SK-N-SH treated with all-trans-retinoic acid at 6 μM for 48 hours (cell line): Measurements from ENCODE around the gene CBL.
A peak's percentile ranks its signal among the peaks of the same experiment; 100 is the strongest.

Source experiments
- ATAC-seq: fragments of 200-7000 bp; cut with Tn5 transposase; 3 replicates; pipeline ENCODE4 v1.9.1; 2020; ENCODE audit warnings: mild to moderate bottlenecking, moderate library complexity
- ARNTL ChIP-seq: fragments of 450-650 bp; formaldehyde crosslinking; IDR thresholded peaks from 2 replicates; pipeline ENCODE4 v1.5.0; 2020; ENCODE audit warnings: low read depth, mild to moderate bottlenecking, moderate library complexity, borderline replicate concordance
- BACH2 ChIP-seq: fragments of 250-450 bp; sonication (Bioruptor Pico); IDR thresholded peaks from 2 replicates; pipeline ENCODE4 v1.9.0; 2021; ENCODE audit warnings: mild to moderate bottlenecking, borderline replicate concordance
- CSDC2 ChIP-seq: fragments of 250-450 bp; sonication (Bioruptor Pico); IDR thresholded peaks from 2 replicates; pipeline ENCODE4 v1.5.0; 2020; ENCODE audit warnings: mild to moderate bottlenecking, moderate library complexity
- ESRRG ChIP-seq: fragments of 250-450 bp; sonication (Bioruptor Pico); IDR thresholded peaks from 2 replicates; pipeline ENCODE4 v1.6.1; 2021; ENCODE audit warnings: mild to moderate bottlenecking
- GLIS3 ChIP-seq: fragments of 250-450 bp; sonication (Bioruptor Pico); IDR thresholded peaks from 2 replicates; pipeline ENCODE4 v1.5.0; 2020; ENCODE audit warnings: mild to moderate bottlenecking, moderate library complexity
- ISL1 ChIP-seq: fragments of 250-450 bp; sonication (Bioruptor Pico); IDR thresholded peaks from 2 replicates; pipeline ENCODE4 v2.1.2; 2022; ENCODE audit warnings: mild to moderate bottlenecking, moderate library complexity
- OSR1 ChIP-seq: fragments of 250-450 bp; sonication (Bioruptor Pico); IDR thresholded peaks from 2 replicates; pipeline ENCODE4 v1.8.0; 2022; ENCODE audit warnings: moderate library complexity, mild to moderate bottlenecking, inconsistent platforms
- PATZ1 ChIP-seq: fragments of 250-450 bp; sonication (Bioruptor Pico); IDR thresholded peaks from 2 replicates; pipeline ENCODE4 v1.8.0; 2020; ENCODE audit warnings: mild to moderate bottlenecking, moderate library complexity, borderline replicate concordance
- POU6F1 ChIP-seq: fragments of 250-450 bp; sonication (Bioruptor Pico); IDR thresholded peaks from 2 replicates; pipeline ENCODE4 v1.8.0; 2021; ENCODE audit warnings: low read depth, mild to moderate bottlenecking, moderate library complexity, borderline replicate concordance
- RARB ChIP-seq: fragments of 250-450 bp; sonication (Bioruptor Pico); IDR thresholded peaks from 2 replicates; pipeline ENCODE4 v1.8.0; 2021; ENCODE audit warnings: mild to moderate bottlenecking, moderate library complexity
- SNAI2 ChIP-seq: fragments of 250-450 bp; sonication (Bioruptor Pico); IDR thresholded peaks from 2 replicates; pipeline ENCODE4 v1.5.0; 2020; ENCODE audit warnings: mild to moderate bottlenecking, moderate library complexity
- TCF4 ChIP-seq: fragments of 250-450 bp; sonication (Bioruptor Pico); IDR thresholded peaks from 2 replicates; pipeline ENCODE4 v1.8.0; 2021; ENCODE audit warnings: mild to moderate bottlenecking, moderate library complexity, borderline replicate concordance
- TOX ChIP-seq: fragments of 250-450 bp; sonication (Bioruptor Pico); IDR thresholded peaks from 2 replicates; pipeline ENCODE4 v1.8.0; 2021; ENCODE audit warnings: mild to moderate bottlenecking, moderate library complexity, borderline replicate concordance
- TSHZ2 ChIP-seq: fragments of 250-450 bp; sonication (Bioruptor Pico); IDR thresholded peaks from 2 replicates; pipeline ENCODE4 v1.5.0; 2020; ENCODE audit warnings: mild to moderate bottlenecking, moderate library complexity
- ZC3H10 ChIP-seq: fragments of 250-450 bp; sonication (Bioruptor Pico); IDR thresholded peaks from 2 replicates; pipeline ENCODE4 v1.5.1; 2021; ENCODE audit warnings: mild to moderate bottlenecking, moderate library complexity
- ZFP3 ChIP-seq: fragments of 250-450 bp; sonication (Bioruptor Pico); IDR thresholded peaks from 2 replicates; pipeline ENCODE4 v1.5.0; 2020; ENCODE audit warnings: mild to moderate bottlenecking, moderate library complexity
- ZFP30 ChIP-seq: fragments of 450-650 bp; formaldehyde crosslinking; IDR thresholded peaks from 2 replicates; pipeline ENCODE4 v1.5.0; 2022; ENCODE audit warnings: mild to moderate bottlenecking, moderate library complexity
- ZNF565 ChIP-seq: fragments of 450-650 bp; formaldehyde crosslinking; conservative IDR thresholded peaks from 2 replicates; pipeline ENCODE4 v1.5.0; 2020; ENCODE audit warnings: low read depth, mild to moderate bottlenecking, moderate library complexity
- ZNF70 ChIP-seq: fragments of 450-650 bp; formaldehyde crosslinking; IDR thresholded peaks from 2 replicates; pipeline ENCODE4 v1.5.0; 2020; ENCODE audit warnings: mild to moderate bottlenecking, moderate library complexity
- ZNF8 ChIP-seq: fragments of 450-650 bp; formaldehyde crosslinking; IDR thresholded peaks from 2 replicates; pipeline ENCODE4 v1.5.0; 2020; ENCODE audit warnings: mild to moderate bottlenecking, moderate library complexity
- TF ChIP-seq, protein P1 (sequence below): fragments of 250-450 bp; sonication (Bioruptor Pico); IDR thresholded peaks from 2 replicates; pipeline ENCODE4 v1.5.1; 2021; ENCODE audit warnings: mild to moderate bottlenecking, moderate library complexity

CBL gene

DNA sequence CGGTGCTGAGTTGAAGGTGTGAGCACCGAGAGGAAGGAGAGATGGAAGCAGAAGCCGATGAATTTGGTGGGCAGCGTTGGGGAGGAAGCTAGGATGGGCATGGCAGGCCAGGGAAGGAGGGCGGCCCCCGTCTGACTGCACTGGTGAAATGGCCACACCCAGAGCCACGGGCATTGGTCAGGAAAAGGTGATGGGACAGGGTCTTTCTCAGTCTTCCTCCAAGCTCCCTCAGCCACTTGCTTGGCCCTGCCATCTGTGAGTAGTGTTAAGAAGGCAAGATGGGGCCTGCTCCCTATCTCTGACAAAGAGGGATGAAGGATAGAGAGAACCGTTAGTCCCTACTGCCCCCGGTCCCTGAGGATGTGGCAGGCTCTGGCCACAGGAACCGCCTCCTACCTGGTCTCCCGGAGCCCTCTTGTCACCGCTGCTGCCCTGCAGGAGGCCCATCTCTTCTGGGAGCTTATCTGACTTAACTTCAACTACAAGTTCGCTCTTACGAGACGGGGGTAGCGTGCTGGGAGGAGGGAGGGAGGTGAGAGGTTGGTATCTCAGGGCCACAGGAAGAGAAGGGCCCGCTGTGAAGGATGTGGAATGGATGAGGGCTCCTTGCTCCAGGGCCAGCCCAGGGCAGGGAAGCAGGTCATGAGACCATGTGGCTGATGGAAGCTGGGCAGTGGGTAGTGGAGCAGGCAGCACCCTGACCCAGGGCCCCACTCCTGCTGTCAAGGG lies 104.0 kb downstream of the CBL start:
- TF ChIP-seq ARNTL (CRISPR knock-in tag) (no peak), TOX (no peak), ZFP30 (CRISPR knock-in tag) (no peak), GLIS3 (CRISPR knock-in tag) (no peak), ESRRG (CRISPR knock-in tag) (no peak), SNAI2 (CRISPR knock-in tag) (no peak), ZFP3 (CRISPR knock-in tag) (no peak), BACH2 (no peak)
- ATAC-seq = no peak; the same call in 2 of the 3 replicates

DNA sequence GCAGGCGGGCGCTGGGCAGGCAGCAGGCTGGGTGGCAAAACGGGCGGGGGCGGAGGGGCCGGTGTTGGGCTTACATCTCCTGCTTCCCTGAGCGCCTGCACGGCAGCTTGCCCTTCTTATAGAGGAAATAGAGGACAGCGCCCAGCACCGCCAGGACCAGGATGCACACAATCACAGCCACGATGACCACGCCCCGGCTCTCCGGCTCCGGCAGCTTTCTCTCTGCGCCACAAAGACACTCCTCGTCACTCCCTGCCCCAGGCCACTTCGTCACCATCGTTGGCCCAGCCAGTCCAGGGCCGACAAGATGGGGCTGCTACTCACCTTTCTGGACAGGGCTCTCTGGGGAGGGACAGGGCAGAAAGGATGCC lies 104.5 kb downstream of the CBL start:
- TF ChIP-seq ARNTL (CRISPR knock-in tag) (no peak), ZNF8 (CRISPR knock-in tag) (no peak)

DNA sequence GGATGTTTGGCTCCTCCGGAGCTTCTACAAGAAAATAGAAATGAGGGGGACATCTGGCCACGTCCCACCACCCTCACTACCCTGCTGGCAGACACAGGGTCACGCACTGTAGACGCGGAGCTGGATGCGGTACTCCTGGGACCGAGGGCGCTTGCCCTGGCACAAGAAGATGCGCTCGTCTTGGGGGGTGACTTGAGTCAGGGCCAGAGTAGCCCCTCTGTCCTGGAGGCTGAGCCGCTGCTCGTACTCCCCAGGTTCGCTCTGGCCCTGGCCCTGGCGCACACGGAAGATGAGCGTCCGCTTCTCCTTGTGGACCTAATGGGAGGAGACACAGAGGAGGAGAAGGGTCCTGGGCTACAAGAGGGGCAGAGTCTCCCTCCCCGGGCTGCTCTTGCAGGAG lies 108.6 kb downstream of the CBL start:
- TF ChIP-seq PATZ1 (CRISPR knock-in tag) (no peak), ZNF70 (CRISPR knock-in tag) (no peak), ESRRG (CRISPR knock-in tag) (no peak), ISL1 (CRISPR knock-in tag) (no peak), TSHZ2 (CRISPR knock-in tag) (no peak), BACH2 (no peak), CSDC2 (no peak), ZFP3 (CRISPR knock-in tag) (no peak), OSR1 (CRISPR knock-in tag) (no peak), SNAI2 (CRISPR knock-in tag) (no peak), ZC3H10 (CRISPR knock-in tag) (no peak), TOX (no peak), ZFP30 (CRISPR knock-in tag) (no peak), ZNF565 (CRISPR knock-in tag) (no peak), ARNTL (CRISPR knock-in tag) (no peak), TCF4 (CRISPR knock-in tag) (no peak), GLIS3 (CRISPR knock-in tag) (no peak), RARB (CRISPR knock-in tag) (no peak), POU6F1 (no peak)

More for the DNA sequence above, 104.5 kb downstream of the CBL start:
- no peak for ATAC-seq

GRCh38 chr11:119315131-119316015 lies 109.2 kb downstream of the CBL start:
- no peak for TF ChIP-seq RARB (CRISPR knock-in tag)
- TF ChIP-seq, protein P1, sequence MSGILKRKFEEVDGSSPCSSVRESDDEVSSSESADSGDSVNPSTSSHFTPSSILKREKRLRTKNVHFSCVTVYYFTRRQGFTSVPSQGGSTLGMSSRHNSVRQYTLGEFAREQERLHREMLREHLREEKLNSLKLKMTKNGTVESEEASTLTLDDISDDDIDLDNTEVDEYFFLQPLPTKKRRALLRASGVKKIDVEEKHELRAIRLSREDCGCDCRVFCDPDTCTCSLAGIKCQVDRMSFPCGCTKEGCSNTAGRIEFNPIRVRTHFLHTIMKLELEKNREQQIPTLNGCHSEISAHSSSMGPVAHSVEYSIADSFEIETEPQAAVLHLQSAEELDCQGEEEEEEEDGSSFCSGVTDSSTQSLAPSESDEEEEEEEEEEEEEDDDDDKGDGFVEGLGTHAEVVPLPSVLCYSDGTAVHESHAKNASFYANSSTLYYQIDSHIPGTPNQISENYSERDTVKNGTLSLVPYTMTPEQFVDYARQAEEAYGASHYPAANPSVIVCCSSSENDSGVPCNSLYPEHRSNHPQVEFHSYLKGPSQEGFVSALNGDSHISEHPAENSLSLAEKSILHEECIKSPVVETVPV (CRISPR knock-in tag) = no peak
- TF ChIP-seq BACH2 = no peak
- no peak for TF ChIP-seq ESRRG (CRISPR knock-in tag)
- TF ChIP-seq ZNF70 (CRISPR knock-in tag) = no peak
- ATAC-seq = peak; percentile 38

More for the DNA sequence above, 108.6 kb downstream of the CBL start:
- ATAC-seq = no peak
